ENCODE measurements around the gene NDUFA9.

The NDUFA9 gene

DNA sequence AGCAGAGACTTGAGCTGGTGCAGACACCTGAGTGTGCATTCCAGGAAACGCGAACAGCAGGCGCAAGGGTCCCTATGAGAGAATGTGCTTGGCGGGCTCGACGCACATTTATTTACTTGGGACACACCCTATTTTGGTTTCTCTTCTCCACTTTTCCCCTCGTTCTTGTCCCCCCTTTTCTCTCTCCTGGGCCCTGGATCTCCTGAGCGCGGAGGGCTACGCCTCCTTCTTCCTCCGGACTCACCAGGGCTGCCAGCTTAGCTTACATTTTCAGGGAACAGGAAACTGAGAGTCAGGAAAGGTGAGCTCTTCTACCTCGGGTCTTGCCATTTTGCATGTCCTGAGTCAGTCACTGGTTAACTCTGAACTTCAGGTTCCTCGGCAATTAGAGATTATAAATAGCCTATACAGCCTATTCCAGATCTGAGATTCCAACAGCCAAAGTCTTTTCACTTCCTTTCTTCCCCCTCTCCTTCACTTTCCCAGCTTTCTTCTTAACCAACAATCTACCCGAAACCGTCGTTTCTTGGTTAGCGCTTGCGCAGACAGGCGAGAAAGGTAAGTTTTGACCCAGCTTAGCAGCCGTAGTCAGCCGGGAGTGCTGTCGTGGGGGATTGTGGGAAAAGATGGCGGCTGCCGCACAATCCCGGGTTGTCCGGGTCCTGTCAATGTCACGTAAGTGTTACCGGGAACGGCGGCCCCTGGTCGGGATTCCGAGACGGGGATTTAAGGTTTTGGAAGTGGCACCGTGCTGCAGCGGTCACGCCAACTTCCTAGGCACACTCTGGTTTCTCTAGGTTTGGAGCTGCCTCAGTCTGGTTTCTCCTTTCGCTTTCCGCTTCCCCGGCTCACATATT, at the start of gene NDUFA9, which contains the start of gene AKAP3:
NDUFA9 (plus strand) TSS at position 614 of the 857 bp plus-strand sequence; CDS start at position 627, 13 bp downstream.
AKAP3 (minus strand) TSS at position 551 of the 857 bp plus-strand sequence. CDS start 10,855 bp downstream, outside the sequence.
- peak; percentile 64 for DNase-seq (ENCODE audit: low read depth)

DNA sequence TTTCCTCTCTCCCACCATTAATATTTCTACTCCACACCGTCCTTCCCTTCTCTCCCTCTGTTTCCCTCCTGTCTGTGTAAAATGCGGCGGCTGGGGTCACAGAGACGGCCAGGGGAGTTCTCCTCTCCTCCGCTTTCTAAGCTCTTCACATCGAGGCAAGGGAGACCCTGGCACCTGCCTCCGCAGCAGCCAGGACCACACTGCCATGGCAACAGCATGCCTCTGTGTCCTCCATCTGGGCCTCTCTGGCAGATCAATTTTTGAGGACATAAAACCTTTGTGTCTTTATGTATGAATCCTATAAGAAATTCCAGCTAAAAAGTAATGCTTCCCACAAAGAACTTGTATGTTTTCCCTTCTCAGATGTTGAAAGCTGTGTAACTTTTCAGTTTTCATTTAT, 45.5 kb upstream of the NDUFA9 start:
- DNase-seq (ENCODE audit: low read depth), result no peak

DNA sequence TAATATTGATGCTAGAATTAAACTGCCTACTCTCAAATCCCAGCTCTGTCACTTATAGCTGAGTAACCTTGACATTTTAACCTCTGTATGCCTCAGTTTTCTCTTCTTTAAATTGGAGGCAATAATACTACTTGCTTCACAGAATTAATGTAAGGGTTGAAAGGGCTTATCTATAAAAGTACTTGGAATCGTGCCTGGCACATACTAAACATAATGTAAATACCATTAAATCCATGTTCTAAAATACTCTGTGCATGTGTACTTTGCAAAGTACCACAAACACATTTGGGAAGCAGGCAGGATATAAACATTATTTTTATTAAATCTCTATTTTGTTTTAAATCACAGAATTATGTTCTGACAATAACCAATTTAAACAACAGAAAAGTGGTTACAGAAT, 45.0 kb upstream of the NDUFA9 start:
- no peak for DNase-seq (ENCODE audit: low read depth)

- DNase-seq (ENCODE audit: low read depth), result peak; percentile 64
Measured at GRCh38 chr12:4604684-4605193, 44.2 kb upstream of the NDUFA9 start.

DNA sequence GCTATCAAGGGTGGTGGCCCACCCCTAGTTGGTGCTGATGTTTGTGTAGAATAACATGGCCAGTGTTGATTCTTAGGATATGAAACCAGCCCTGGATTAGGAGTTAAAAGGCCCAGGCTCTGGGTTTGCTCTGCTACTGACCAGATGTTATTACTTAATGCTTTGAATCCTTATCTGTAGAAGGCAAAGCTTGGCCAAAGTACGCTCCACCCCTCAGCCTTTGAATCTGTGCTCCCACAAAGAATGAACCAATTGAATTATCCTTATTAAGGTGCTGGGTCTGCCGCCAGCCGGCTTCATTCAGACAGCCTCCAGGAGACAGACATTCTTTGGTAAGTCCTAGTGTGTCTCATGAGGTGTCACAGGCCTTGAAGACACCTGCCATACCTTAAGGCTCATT, 41.9 kb upstream of the NDUFA9 start:
- no peak for DNase-seq (ENCODE audit: low read depth)

DNA sequence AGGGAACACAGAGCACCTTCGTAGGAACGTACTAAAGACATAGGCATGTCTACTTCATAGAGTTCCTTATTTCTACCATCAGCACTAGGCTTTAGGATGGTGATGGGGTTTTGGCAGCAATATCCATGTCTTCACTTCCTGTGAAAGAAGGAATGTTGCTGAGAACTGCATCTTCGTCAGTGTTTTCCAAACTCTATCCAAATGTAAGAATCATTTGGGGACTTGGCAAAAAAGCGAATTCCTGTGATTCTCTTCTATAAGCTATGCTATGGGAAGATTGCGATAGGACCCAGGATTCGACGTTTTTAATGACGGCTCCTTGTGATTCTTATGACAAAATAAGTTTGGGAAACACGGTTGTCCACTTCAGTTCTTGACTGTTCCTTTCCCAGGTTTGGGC, 39.8 kb upstream of the NDUFA9 start:
- no peak for DNase-seq (ENCODE audit: low read depth)

DNA sequence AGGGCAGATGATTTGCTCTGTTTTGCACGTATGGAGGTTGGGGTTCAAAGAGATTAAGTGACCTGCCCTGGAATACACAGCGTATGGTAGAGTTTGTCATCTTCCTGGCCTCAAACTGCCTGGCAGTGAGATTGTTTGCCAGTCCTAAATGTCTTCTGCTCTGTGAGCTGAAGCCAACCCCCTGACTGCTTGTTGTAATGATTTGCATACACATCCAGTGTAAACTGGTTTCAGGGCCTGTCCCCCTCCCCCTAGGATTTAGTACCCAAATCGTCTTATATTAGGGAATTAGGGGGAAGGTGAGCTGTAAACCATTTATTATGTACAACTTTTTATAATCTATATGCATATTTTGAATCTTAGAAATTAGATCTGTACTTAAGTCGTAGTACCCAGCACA, 38.4 kb upstream of the NDUFA9 start:
- DNase-seq (ENCODE audit: low read depth), result no peak

DNA sequence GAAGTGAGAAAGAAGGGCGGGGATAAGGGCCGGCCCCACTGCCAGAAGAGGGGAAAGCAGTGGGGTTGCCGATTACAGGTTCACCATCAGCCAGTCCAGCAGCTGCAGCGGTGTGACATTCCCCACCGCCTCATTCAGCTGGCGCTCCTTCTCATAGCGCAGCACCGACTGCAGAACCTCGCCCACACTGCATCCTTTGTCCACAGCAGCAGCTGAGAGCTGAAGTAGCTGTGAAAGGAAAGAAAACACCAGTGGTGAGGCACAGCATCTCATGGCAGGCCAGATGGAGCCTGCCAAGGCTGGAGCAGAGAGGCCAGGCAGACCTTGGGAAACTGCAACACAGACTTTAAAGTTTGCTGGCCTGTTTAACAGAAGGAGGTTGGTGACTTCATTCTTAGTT, 33.2 kb upstream of the NDUFA9 start:
- DNase-seq (ENCODE audit: low read depth), result no peak

DNA sequence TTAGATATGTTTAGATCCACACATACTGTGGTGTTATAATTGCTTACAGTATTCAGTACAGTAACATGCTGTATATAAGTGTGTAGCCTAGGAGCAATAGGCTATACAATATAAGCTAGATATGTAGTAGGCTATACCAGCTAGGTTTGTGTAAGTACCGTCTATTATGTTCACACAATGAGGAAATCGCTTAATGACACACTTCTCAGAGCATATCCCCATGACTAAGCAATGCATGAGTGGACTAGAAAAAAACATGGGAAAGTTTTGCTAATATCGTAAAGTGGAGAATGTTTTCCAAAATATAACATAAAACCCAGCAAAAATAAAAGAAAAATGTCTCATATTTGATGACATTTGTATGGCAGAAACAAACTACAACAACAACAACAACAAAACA, 27.4 kb upstream of the NDUFA9 start:
- DNase-seq (ENCODE audit: low read depth), result no peak

- no peak for DNase-seq (ENCODE audit: low read depth)
Measured at GRCh38 chr12:4626543-4626942, 22.4 kb upstream of the NDUFA9 start.

- DNase-seq (ENCODE audit: low read depth), result no peak
Measured at GRCh38 chr12:4628406-4628805, 20.5 kb upstream of the NDUFA9 start.

- DNase-seq (ENCODE audit: low read depth), result no peak
Measured at GRCh38 chr12:4630262-4630661, 18.7 kb upstream of the NDUFA9 start.

GRCh38 chr12:4643747-4644146, 5.2 kb upstream of the NDUFA9 start:
- no peak for DNase-seq (ENCODE audit: low read depth)

DNA sequence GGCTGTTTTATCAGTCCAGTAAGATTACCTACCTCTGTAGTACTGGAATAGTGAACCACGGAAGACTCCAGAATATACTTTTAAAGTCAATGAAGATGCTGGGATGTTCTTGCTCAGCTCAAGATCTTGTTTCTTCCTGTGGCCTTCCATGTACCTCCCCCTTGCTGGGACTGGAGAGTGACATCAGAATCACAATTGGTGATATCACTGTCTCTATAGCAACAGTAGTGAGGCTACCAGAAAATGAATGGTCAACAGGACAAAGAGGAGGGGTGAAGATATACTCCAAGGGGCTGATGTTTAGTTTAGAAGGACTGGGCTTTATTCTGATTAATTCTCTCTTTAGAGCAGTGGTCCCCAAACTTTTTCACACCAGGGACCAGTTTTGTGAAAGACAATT, 3.9 kb upstream of the NDUFA9 start:
- no peak for DNase-seq (ENCODE audit: low read depth)

DNA sequence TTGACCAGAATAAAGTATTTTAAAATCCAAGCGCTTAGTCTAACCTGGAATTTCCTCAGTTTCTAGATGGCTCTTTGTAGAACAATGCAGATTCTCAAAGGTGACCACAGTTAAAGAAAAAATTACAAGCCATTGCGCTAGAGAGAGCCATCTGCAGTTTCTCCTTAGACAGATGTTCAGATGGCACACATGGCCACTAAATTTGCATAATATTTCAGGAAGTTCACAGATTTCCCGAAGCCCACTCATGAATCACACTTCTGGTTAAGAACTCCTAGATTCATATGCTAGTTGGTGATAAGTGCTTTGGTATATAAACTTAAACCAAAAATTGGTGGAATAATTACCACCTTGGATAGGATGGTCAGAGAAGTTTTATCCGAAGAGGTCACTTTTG, 812 bp upstream of the NDUFA9 start:
- DNase-seq (ENCODE audit: low read depth), result no peak

DNA sequence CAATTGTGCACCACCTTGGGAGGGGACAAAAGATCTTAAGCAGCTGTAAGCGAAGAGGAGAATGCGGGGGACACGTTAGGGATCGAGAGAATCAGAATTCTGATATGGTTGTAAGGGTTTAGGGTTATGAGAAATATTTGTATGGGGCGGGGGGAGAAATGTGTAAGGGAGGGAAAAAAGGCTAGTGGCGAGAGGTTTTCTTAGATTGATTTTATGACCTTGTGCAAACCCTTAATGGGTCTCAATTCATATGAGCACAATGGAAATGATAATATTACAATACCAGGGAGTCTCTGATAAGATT, 396 bp downstream of the NDUFA9 start:
- DNase-seq (ENCODE audit: low read depth), result no peak

DNA sequence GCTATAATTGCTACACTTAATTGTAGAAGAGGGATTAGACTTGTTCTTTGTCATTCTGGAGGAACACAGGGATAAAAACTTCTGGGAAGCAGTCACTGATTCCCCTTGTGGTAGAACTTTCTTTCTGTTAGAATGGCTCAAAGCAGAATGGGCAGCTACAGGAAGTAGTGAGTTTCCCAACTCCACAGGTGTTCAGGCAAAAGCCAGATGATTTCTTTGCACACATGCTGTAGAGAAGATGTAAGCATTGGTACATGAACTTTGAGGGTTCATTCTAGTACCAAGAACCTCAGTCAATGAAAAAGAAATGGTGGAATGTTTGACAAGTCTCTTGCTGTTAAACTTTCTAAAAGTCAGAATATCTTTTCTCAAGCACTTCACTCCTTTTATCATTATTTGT, 4.3 kb downstream of the NDUFA9 start:
- DNase-seq (ENCODE audit: low read depth), result no peak

DNA sequence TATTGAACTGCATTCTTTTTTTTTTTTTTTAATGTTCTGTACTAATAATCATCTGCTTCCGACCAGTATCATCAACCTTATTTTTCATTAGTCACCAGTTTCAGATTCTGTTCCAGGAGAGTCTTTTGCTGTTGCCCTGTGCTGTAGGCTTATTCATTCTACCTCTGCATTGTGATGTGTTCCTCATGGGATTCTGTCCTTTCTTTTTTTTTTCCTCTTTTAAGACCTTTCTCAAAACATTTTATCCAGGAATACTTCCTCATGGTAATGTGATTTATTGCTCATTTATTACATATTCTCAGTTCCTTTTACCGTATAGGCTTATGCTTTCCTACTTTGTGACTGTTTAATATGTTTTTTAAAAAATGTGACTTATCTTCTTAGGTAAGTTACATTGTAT, 4.8 kb downstream of the NDUFA9 start:
- DNase-seq (ENCODE audit: low read depth), result no peak

DNA sequence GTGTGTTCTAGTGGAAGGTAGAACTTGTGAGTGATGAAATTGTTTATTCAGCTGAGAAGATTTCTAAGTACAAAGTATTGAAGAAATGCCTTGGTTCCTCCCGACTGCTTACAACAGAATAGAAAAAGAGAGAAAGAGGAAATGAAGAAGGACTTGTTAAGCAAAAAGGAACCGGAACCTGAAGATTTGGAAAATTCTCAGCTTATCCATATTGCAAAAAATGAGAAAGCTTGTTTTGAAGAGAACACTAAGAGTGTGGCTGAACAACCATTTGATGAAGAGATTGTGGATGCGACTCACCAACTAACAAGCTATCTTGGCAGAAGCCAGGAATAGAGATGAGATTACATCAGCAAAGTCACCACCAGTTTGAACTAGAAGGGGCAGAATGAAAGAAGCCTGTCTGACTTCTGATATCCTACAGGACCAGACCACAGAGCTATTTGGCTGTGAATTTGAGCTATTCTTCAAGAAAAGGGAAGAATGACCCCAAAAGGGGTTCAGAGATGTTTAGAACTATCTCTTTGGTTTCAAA, 15.1 kb downstream of the NDUFA9 start:
- no peak for DNase-seq (ENCODE audit: low read depth)

DNA sequence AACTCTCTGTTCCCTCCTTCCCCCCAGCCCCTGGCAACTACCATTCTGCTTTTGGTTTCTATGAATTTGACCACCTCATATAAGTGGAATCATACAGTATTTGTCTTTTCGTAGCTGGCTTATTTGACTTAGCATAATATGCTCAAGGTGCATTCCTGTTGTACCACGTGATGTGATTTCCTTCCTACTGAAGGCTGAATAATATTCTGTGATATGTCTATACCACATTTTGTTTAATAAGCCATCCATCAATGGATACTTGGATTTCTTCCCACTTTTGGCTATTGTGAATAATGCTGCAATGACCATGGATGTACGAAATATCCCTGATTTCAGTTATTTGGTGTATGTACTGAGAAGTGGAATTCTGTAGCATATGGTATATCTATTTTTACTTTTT, 16.3 kb downstream of the NDUFA9 start:
- DNase-seq (ENCODE audit: low read depth), result no peak

GRCh38 chr12:4679711-4680110, 30.8 kb downstream of the NDUFA9 start:
- no peak for DNase-seq (ENCODE audit: low read depth)

DNA sequence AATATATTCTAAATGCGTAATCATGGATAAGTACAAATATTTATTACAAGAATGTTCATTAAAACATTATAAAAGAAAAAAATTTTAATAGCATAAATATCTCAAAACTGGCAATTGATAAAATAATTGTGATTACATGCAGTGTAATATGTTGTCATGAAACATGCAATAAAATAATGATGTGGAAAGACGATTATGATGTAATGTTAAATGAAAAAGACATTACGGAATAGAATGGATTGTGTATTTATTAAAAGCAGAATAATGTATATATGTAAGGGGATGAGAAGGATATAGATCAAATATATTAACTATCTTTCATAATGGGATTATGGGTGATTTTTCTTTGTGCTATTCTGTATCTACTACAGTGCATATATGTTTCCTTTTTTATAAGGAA, 32.8 kb downstream of the NDUFA9 start:
- no peak for DNase-seq (ENCODE audit: low read depth)

- no peak for DNase-seq (ENCODE audit: low read depth)
Measured at GRCh38 chr12:4685317-4685716, 36.4 kb downstream of the NDUFA9 start.

GRCh38 chr12:4690760-4691159, 41.8 kb downstream of the NDUFA9 start:
- no peak for DNase-seq (ENCODE audit: low read depth)
